K562 (cell line): ENCODE results near the gene CALML3. TPM values are rescaled to one million over a fixed set of nuclear protein-coding genes. Genes with fewer than 3 reads are reported as not detected.

Experiments used
- C11orf30 ChIP-seq: fragments of 450-650 bp; IDR thresholded peaks from 2 replicates; pipeline ENCODE4 v1.6.1; 2016; ENCODE audit warnings: low read depth, mild to moderate bottlenecking
- FOXA1 ChIP-seq: fragments of 450-650 bp; IDR thresholded peaks from 2 replicates; pipeline ENCODE4 v1.6.1; 2016; ENCODE audit warnings: mild to moderate bottlenecking, borderline replicate concordance
- GTF2A2 ChIP-seq: IDR thresholded peaks from 2 replicates; pipeline ENCODE4 v1.6.1; 2016; ENCODE audit warnings: mild to moderate bottlenecking, missing genetic modification characterization, missing compliant biosample characterization
- HDAC2 ChIP-seq: fragments of 450-650 bp; IDR thresholded peaks from 2 replicates; pipeline ENCODE4 v1.6.1; 2016; ENCODE audit warnings: mild to moderate bottlenecking
- ILF3 ChIP-seq: fragments of 450-650 bp; IDR thresholded peaks from 2 replicates; pipeline ENCODE4 v1.6.1; 2018; ENCODE audit warnings: antibody characterized with exemption, mild to moderate bottlenecking, moderate library complexity, borderline replicate concordance
- KLF16 ChIP-seq: IDR thresholded peaks from 2 replicates; pipeline ENCODE4 v1.6.1; 2016; ENCODE audit warnings: antibody characterized with exemption
- MEF2D ChIP-seq: conservative IDR thresholded peaks from 2 replicates; pipeline ENCODE4 v1.6.1; 2016; ENCODE audit warnings: low read depth, missing genetic modification characterization, missing compliant biosample characterization
- MNT ChIP-seq, 2 experiments: fragments of 450-650 bp; conservative IDR thresholded peaks; 2 replicates each; pipeline ENCODE4 v1.6.1; 2017; ENCODE audit warnings: mild to moderate bottlenecking in 2 of 2, moderate library complexity in 2 of 2
- NFATC3 ChIP-seq: fragments of 450-650 bp; IDR thresholded peaks from 2 replicates; pipeline ENCODE4 v1.6.1; 2017; ENCODE audit warnings: mild to moderate bottlenecking
- NFRKB ChIP-seq: fragments of 450-650 bp; IDR thresholded peaks from 2 replicates; pipeline ENCODE4 v1.6.1; 2016; ENCODE audit warnings: low read depth
- NFYB ChIP-seq: IDR thresholded peaks from 2 replicates; pipeline ENCODE4 v1.6.1; 2011; ENCODE audit warnings: mild to moderate bottlenecking, moderate library complexity; ENCODE audit not compliant: insufficient read length; ENCODE audit errors: extremely low read depth
- SIX5 ChIP-seq, 2 experiments: IDR thresholded peaks; 2 replicates each; pipeline ENCODE4 v1.6.1; 2011; ENCODE audit warnings: low read length in 2 of 2, borderline replicate concordance in 1 of 2, low read depth in 1 of 2, mild to moderate bottlenecking in 1 of 2, moderate library complexity in 1 of 2; ENCODE audit not compliant: insufficient read depth in 1 of 2
- TGIF2 ChIP-seq: sonication (generic); formaldehyde crosslinking; IDR thresholded peaks from 2 replicates; pipeline ENCODE4 v1.8.1; 2022; ENCODE audit warnings: mild to moderate bottlenecking, missing genetic modification reagents, moderate library complexity
- ZNF134 ChIP-seq: fragments of 250-450 bp; sonication (Bioruptor Pico); conservative IDR thresholded peaks from 2 replicates; pipeline ENCODE4 v1.4.0; 2020
- ZNF197 ChIP-seq: fragments of 200-800 bp; sonication (Bioruptor generic); IDR thresholded peaks from 2 replicates; pipeline ENCODE4 v1.6.1; 2016; ENCODE audit warnings: low read depth, missing genetic modification characterization, missing compliant biosample characterization
- ZNF551 ChIP-seq: fragments of 250-450 bp; sonication (Bioruptor Pico); IDR thresholded peaks from 2 replicates; pipeline ENCODE4 v1.5.0; 2021; ENCODE audit warnings: mild to moderate bottlenecking, moderate library complexity
- ZNF592 ChIP-seq: fragments of 450-650 bp; IDR thresholded peaks from 2 replicates; pipeline ENCODE4 v1.6.1; 2017; ENCODE audit warnings: antibody characterized with exemption, mild to moderate bottlenecking
- polyA plus RNA-seq, 8 experiments: library from polyadenylated mRNA; depleted of rRNA in 4 of 8; stranded (reverse) in 5 of 8; unstranded in 3 of 8; fragments of >200 nt; fragmentation: Nextera tagmentation in 2 of 8; fragmentation: Illumina TruSeq in 1 of 8; extraction: Ambion mirVana in 2 of 8; extraction: Trizol in 1 of 8; gene quantifications; 2 replicates each; pipeline versions ENCODE4 v1.2.1 to v1.2.3, GENCODE V29; 2011 to 2014; ENCODE audit warnings: inconsistent platforms in 1 of 8, missing spikeins in 1 of 8
- total RNA-seq, 7 experiments: library from RNA; depleted of rRNA in 6 of 7; stranded (reverse); fragments of >200 nt in 6 of 7; fragmentation: Illumina TruSeq in 2 of 7; extraction: Trizol in 2 of 7; gene quantifications; 2 replicates each; pipeline versions ENCODE4 v1.2.1 to v1.2.3, GENCODE V29; 2011 to 2021; ENCODE audit warnings: low replicate concordance in 1 of 7
- TF ChIP-seq, protein P1 (sequence below): sonication (generic); formaldehyde crosslinking; IDR thresholded peaks from 2 replicates; pipeline ENCODE4 v1.5.0; 2020; ENCODE audit warnings: missing genetic modification reagents
- TF ChIP-seq, protein P2 (sequence below), 2 experiments: fragments of 450-650 bp; IDR thresholded peaks; 2 replicates each; pipeline ENCODE4 v1.6.1; 2016
- TF ChIP-seq, protein P3 (sequence below): sonication (generic); formaldehyde crosslinking; IDR thresholded peaks from 2 replicates; pipeline ENCODE4 v1.9.0; 2022; ENCODE audit warnings: mild to moderate bottlenecking, missing genetic modification reagents

CALML3 gene
- total and polyA plus RNA-seq, 9 of the 15 experiments (the other 6 are each of a cell fraction or from before 2014, with no cell fraction given), result not detected

DNA sequence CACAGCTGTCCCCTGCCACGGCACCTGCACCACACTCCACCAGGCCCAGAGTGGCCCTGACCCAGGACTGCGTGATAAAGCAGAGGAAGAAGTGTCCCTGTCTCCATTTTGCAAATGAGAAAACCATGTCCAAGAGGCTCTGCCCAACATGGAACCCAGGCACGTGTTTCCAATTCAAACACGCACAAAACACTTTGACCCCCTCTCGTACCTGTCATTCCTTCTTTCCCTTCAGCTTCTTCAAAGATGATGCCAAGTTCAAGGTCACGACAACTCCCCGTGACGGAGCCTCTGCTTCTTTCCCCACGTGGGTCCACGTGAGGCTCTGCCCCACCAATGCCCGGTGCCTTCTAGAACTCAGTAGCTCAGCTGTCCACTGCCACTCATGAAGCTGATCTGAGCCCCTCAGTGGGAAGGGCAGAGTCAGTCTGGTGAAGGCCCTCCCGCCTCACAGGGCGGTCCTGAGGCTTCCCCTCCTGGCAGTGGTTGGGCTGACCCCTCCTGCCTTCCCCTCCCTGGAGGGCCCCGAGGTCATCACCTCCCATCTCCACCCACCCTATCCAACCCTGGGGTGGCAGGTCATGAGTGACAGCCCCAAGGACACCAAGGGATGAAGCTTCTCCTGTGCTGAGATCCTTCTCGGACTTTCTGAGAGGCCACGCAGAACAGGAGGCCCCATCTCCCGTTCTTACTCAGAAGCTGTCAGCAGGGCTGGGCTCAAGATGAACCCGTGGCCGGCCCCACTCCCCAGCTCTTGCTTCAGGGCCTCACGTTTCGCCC, 44.4 kb upstream of the CALML3 start (continued):
- TF ChIP-seq HDAC2, result peak; percentile 14; the same call in 1 of the 2 replicates
- TF ChIP-seq SIX5 (IDR thresholded peaks at IDR 0.05; ENCODE audit: borderline replicate concordance in 1 of 2, insufficient read depth in 1 of 2, low read depth in 1 of 2, low read length in 2 of 2), result no peak
- TF ChIP-seq, protein P1, sequence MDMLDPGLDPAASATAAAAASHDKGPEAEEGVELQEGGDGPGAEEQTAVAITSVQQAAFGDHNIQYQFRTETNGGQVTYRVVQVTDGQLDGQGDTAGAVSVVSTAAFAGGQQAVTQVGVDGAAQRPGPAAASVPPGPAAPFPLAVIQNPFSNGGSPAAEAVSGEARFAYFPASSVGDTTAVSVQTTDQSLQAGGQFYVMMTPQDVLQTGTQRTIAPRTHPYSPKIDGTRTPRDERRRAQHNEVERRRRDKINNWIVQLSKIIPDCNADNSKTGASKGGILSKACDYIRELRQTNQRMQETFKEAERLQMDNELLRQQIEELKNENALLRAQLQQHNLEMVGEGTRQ (CRISPR knock-in tag), result 0 out of 2 replicates have a peak, but pooled peaks have one; percentile 7
- no peak; the same call in none of the 2 replicates for TF ChIP-seq NFRKB
- peak; percentile 46; the same call in 1 of the 2 replicates for TF ChIP-seq ZNF197 (CRISPR knock-in tag)
- TF ChIP-seq ZNF134 (CRISPR knock-in tag), result no peak
- no peak for TF ChIP-seq C11orf30
- TF ChIP-seq NFATC3, result no peak
- TF ChIP-seq GTF2A2, result peak; percentile 72; the same call in 1 of the 2 replicates
- TF ChIP-seq ZNF592, result peak; percentile 96
- TF ChIP-seq, protein P2, sequence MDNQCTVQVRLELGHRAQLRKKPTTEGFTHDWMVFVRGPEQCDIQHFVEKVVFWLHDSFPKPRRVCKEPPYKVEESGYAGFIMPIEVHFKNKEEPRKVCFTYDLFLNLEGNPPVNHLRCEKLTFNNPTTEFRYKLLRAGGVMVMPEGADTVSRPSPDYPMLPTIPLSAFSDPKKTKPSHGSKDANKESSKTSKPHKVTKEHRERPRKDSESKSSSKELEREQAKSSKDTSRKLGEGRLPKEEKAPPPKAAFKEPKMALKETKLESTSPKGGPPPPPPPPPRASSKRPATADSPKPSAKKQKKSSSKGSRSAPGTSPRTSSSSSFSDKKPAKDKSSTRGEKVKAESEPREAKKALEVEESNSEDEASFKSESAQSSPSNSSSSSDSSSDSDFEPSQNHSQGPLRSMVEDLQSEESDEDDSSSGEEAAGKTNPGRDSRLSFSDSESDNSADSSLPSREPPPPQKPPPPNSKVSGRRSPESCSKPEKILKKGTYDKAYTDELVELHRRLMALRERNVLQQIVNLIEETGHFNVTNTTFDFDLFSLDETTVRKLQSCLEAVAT (IDR thresholded peaks at IDR 0.05), result no peak
- TF ChIP-seq, protein P3, sequence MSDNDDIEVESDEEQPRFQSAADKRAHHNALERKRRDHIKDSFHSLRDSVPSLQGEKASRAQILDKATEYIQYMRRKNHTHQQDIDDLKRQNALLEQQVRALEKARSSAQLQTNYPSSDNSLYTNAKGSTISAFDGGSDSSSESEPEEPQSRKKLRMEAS (CRISPR knock-in tag), result peak; percentile 74; the same call in 1 of the 2 replicates
- TF ChIP-seq MEF2D, result no peak
- no peak for TF ChIP-seq NFYB
- no peak for TF ChIP-seq ZNF551 (CRISPR knock-in tag)
- 0 out of 2 replicates have a peak, but pooled peaks have one; percentile 3 for TF ChIP-seq KLF16
- TF ChIP-seq MNT (conservative IDR thresholded peaks at IDR 0.05), result peak; percentile 30 to 49; a peak in 2 of 4 replicates
- no peak for TF ChIP-seq FOXA1
- no peak for TF ChIP-seq TGIF2 (CRISPR knock-in tag)
- TF ChIP-seq ILF3, result no peak
